Umbilical cord (tissue), 2 donors: ENCODE results near the gene RPS10. TPM values are rescaled to one million over a fixed set of nuclear protein-coding genes. Genes with fewer than 3 reads are reported as not detected.

ENCODE experiments used
- DNase-seq: peaks from one replicate; pipeline ENCODE4 v3.0.0-alpha.2; 2015; ENCODE audit warnings: low spot score
- total RNA-seq: library from RNA; depleted of rRNA; stranded (reverse); fragments of >200 nt; gene quantifications from one replicate; pipeline ENCODE4 v1.2.3, GENCODE V29; 2014; ENCODE audit warnings: low replicate concordance; ENCODE audit not compliant: insufficient read depth

RPS10 gene
- total RNA-seq, result 2,327 TPM

- DNase-seq, result peak; percentile 94
Measured at GRCh38 chr6:34425498-34426410, at the start of gene RPS10. Gene RPS10 (minus strand): TSS chr6:34426069. CDS start chr6:34425221, 848 bp downstream.

- DNase-seq, result no peak
Measured at GRCh38 chr6:34475238-34475682, 49.4 kb upstream of the RPS10 start.

DNA sequence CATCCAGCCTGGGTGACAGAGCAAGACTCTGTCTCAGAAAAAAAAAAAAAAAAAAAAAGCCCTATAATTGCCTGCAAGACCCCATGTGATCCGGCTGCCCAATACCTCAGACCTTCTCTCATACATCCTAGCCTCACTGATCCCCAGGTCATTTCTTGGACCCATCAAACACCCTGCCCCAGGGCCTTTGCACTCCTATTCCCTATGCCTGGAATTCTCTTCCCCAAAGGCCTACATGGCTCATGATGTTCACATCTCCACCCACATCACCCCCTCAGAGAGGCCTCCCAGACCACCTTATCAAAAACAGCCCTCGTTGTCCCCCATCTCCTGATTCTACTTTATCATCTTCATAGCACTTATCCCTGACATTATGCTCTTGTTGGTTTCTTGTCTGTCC, 48.9 kb upstream of the RPS10 start:
- no peak for DNase-seq

- DNase-seq, result no peak
Measured at GRCh38 chr6:34473967-34474366, 48.1 kb upstream of the RPS10 start.

GRCh38 chr6:34472425-34472824, 46.6 kb upstream of the RPS10 start:
- DNase-seq, result no peak

GRCh38 chr6:34469499-34469898, 43.6 kb upstream of the RPS10 start:
- DNase-seq, result no peak

DNA sequence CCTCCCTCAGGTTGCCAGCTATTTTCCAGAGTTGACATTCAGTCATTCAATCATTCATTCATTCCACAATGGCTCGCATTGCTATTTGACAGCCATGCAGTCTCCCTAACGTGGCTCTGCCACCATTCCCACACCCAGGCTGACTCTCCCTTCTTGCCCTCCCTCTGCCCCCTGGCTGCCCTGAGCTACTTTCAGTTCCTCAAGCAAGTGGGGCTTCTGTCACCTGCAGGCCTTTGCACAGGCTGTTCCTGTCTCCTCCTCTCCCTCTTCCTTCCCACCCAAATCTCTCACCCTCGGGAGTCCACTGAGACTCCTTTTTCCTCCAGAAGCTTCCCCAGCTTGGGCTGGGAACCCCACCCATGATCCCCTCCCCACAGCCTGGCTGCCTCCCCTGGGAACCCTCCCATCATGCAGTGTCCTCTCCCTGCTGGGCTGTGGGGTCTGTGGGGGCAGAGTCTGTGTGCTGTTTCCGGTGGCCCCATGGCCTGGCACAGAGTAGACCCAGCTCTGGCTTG, 42.6 kb upstream of the RPS10 start:
- DNase-seq, result no peak

GRCh38 chr6:34466242-34467185, 40.6 kb upstream of the RPS10 start:
- no peak for DNase-seq

- DNase-seq, result no peak
Measured at GRCh38 chr6:34465531-34466241, 39.8 kb upstream of the RPS10 start, which contains the start of gene PACSIN1. Gene PACSIN1 (plus strand): TSS chr6:34466076. CDS start chr6:34526306, 60,230 bp downstream.

DNA sequence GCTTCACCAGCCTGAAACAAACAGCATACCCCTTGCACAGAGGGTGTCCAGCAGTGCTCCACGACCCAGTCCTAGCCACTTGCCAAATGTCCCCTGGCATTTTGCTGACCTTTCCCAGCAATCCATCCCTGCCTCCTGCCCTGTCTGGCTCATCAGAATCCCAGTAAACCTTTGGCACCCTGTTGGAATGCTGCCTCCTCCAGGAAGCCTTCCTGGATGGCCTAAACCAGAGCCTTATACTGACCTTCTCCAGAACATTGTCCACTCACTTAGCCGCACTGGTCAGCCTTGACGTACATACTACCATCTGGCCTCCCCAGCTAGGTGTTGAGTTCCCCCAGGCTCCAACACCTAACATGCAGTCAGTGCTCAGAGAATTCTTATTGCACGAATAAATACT, 38.0 kb upstream of the RPS10 start:
- DNase-seq, result no peak

GRCh38 chr6:34463299-34463698, 37.4 kb upstream of the RPS10 start:
- DNase-seq, result no peak

GRCh38 chr6:34462551-34462971, 36.7 kb upstream of the RPS10 start:
- DNase-seq, result peak; percentile 27

- DNase-seq, result no peak
Measured at GRCh38 chr6:34462010-34462409, 36.1 kb upstream of the RPS10 start.

- no peak for DNase-seq
Measured at GRCh38 chr6:34460796-34461507, 35.1 kb upstream of the RPS10 start.

- no peak for DNase-seq
Measured at GRCh38 chr6:34459899-34460593, 34.2 kb upstream of the RPS10 start.

DNA sequence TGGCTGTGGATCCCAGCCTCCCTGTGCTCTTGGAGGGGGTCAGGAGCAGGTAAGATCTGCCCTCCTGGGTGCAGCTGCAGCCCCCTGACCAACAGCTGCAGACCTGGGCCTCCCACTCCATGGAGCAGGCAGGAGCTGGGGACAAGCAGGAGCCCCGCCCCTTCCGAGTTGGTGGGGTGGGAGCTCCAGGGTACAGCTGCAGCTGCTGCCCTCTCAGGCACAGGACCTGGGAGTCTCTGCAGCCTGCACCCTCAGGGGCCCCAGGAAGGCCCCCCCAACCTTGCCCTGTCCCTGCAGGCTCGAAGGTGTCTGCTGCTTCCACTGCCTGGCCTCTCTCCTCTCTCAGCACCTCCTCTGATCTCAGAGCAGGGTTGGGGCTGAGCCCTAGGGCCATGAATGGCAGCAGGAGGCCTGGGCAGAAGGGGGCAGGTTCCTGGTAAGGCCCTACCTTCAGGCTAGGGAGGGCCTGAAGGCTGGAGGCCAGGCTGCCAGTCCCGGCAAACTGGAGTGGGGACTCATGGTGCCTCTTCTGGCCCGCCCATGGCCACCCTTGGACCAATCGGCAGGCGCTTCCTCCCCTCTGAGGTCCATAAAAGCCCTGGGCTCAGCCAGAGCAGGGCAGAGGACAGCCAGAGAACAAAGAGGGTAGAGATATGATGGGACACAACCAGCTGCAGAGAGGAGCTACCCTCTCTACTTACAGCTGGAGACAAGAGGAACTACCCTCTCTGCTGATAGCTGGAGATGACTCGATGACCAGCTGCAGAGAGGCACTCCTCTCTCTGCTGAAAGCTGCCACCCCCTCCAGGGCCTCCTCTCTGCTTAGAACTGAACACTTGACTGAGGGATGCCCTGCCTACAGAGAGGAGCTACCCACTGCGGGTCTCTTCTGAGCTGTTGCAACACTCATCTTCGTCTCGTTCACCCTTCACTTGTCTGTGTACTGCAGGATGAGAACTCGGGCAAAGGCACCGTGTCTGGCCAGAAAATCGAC, 32.2 kb upstream of the RPS10 start:
- DNase-seq, result no peak

DNA sequence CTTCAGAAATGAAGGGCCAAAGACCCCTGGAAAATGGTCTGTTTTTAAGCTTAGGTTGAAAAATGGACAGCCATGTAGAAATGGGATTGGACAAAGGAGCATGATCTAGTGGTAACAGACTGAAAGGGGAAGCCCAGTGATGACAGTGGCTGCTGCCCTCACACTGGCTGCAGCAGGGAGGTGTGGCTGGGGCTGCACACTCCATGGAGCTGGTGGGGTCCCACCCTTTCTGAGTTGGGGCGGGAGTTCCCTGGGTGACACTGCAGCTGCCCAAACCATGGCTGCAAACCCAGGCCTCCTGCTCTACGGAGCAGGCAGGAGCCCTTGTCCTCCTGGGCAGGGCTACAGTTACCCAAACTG, 31.5 kb upstream of the RPS10 start:
- no peak for DNase-seq

DNA sequence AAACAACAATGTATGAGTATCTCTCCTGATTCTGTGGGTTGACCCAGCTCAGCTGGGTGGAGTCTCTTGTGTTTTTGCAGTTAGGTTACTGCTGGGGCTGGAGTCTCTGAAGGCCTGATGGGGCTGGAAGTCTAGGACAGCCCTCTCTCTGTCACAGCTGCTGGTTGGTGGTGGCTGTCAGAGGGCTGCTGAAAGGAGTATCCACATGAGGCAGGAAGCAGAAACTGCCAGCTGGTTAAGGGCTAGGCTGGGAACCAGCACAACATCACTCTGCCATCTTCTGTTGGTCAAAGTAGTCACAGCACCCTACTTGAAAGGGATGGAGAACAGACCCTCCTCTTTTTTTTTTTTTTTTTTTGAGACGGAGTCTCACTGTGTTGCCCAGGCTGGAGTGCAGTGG, 30.0 kb upstream of the RPS10 start:
- no peak for DNase-seq

DNA sequence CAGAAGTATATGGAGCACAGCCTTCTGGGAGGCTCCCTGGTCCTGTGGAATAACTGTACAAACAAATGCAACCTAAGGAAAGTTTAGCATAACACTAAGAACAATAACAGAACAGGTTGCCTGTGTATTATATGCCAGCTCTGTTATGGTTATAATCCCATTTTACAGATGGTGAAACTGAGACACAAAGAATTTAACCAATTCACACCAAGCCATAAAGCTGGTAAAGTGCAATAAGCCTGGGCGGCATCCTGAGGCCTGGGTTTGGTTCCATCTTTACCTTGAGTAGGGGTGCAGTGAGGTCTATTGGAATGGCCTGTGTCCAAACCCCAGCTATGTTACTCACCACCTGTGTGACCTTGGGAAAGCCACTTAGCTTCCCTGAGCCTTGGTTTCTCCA, 25.3 kb upstream of the RPS10 start:
- no peak for DNase-seq
